ENCODE results near the gene SCAPER.

- TF ChIP-seq POLR2A (IDR thresholded peaks at IDR 0.05; ENCODE audit: low read length) (no peak), GATA1 (IDR thresholded peaks at IDR 0.05; ENCODE audit: low read depth, low read length) (no peak)
These were observed 453.6 kb downstream of the SCAPER start for GRCh38 chr15:76451540-76451939.
